K562 (cell line): ENCODE measurements around the gene GP1BB. TPM values are rescaled to one million over a fixed set of nuclear protein-coding genes. Genes with fewer than 3 reads are reported as not detected.
A peak's percentile ranks its signal among the peaks of the same experiment; 100 is the strongest.

Experiments used
- CHAMP1 ChIP-seq: fragments of 450-650 bp; IDR thresholded peaks from 2 replicates; pipeline ENCODE4 v1.6.1; 2016; ENCODE audit warnings: mild to moderate bottlenecking
- CTBP1 ChIP-seq: fragments of 450-650 bp; IDR thresholded peaks from 2 replicates; pipeline ENCODE4 v1.6.1; 2016; ENCODE audit warnings: borderline replicate concordance
- E2F8 ChIP-seq: fragments of 450-650 bp; IDR thresholded peaks from 2 replicates; pipeline ENCODE4 v1.7.1; 2018; ENCODE audit warnings: mild to moderate bottlenecking, low read depth; ENCODE audit not compliant: partially characterized antibody
- FOXP1 ChIP-seq: sonication (generic); formaldehyde crosslinking; IDR thresholded peaks from 2 replicates; pipeline ENCODE4 v1.8.0; 2022; ENCODE audit warnings: mild to moderate bottlenecking, missing genetic modification reagents
- HBP1 ChIP-seq: fragments of 450-650 bp; formaldehyde crosslinking; IDR thresholded peaks from 2 replicates; pipeline ENCODE4 v1.4.0; 2022; ENCODE audit warnings: missing genetic modification characterization
- HDAC2 ChIP-seq: fragments of 450-650 bp; IDR thresholded peaks from 2 replicates; pipeline ENCODE4 v1.6.1; 2016; ENCODE audit warnings: mild to moderate bottlenecking
- LCOR ChIP-seq: sonication (generic); formaldehyde crosslinking; IDR thresholded peaks from 2 replicates; pipeline ENCODE4 v1.8.0; 2022; ENCODE audit warnings: mild to moderate bottlenecking, missing genetic modification reagents
- MCM5 ChIP-seq: fragments of 450-650 bp; IDR thresholded peaks from 2 replicates; pipeline ENCODE4 v1.6.1; 2016; ENCODE audit warnings: low read depth
- NCOR1 ChIP-seq: fragments of 450-650 bp; IDR thresholded peaks from 2 replicates; pipeline ENCODE4 v1.6.1; 2016; ENCODE audit warnings: mild to moderate bottlenecking, moderate library complexity
- NELFE ChIP-seq: IDR thresholded peaks from 2 replicates; pipeline ENCODE4 v1.6.1; 2011; ENCODE audit warnings: mild to moderate bottlenecking; ENCODE audit not compliant: insufficient read depth, insufficient read length
- PHB ChIP-seq: fragments of 250-450 bp; sonication (Bioruptor Pico); IDR thresholded peaks from 2 replicates; pipeline ENCODE4 v1.5.0; 2021
- POLR2AphosphoS2 ChIP-seq: IDR thresholded peaks from 2 replicates; pipeline ENCODE4 v1.6.1; 2012; ENCODE audit warnings: low read length, improper control_type of control experiment
- POLR3G ChIP-seq: IDR thresholded peaks from 2 replicates; pipeline ENCODE4 v1.6.1; 2011; ENCODE audit not compliant: insufficient read length, insufficient replicate concordance; ENCODE audit errors: extremely low read depth
- SIX5 ChIP-seq, 2 experiments: IDR thresholded peaks; 2 replicates each; pipeline ENCODE4 v1.6.1; 2011; ENCODE audit warnings: low read length in 2 of 2, borderline replicate concordance in 1 of 2, low read depth in 1 of 2, mild to moderate bottlenecking in 1 of 2, moderate library complexity in 1 of 2; ENCODE audit not compliant: insufficient read depth in 1 of 2
- TAF1 ChIP-seq: IDR thresholded peaks from 2 replicates; pipeline ENCODE4 v1.6.1; 2011; ENCODE audit warnings: mild to moderate bottlenecking, low read length, moderate library complexity; ENCODE audit not compliant: insufficient read depth, control insufficient read depth, severe bottlenecking; ENCODE audit errors: extremely low read depth
- TEAD2 ChIP-seq: fragments of 450-650 bp; IDR thresholded peaks from 2 replicates; pipeline ENCODE4 v1.6.1; 2016; ENCODE audit warnings: missing genetic modification characterization, control low read depth, missing compliant biosample characterization
- TFE3 ChIP-seq: fragments of 450-650 bp; formaldehyde crosslinking; IDR thresholded peaks from 2 replicates; pipeline ENCODE4 v1.4.0; 2020; ENCODE audit warnings: mild to moderate bottlenecking, mixed read lengths
- ZFP1 ChIP-seq: fragments of 450-650 bp; formaldehyde crosslinking; IDR thresholded peaks from 2 replicates; pipeline ENCODE4 v1.4.0; 2020; ENCODE audit warnings: mild to moderate bottlenecking, mixed read lengths
- ZNF12 ChIP-seq: sonication (generic); formaldehyde crosslinking; IDR thresholded peaks from 2 replicates; pipeline ENCODE4 v1.4.0; 2020; ENCODE audit warnings: mild to moderate bottlenecking, missing genetic modification reagents
- ZNF57 ChIP-seq: fragments of 450-650 bp; formaldehyde crosslinking; IDR thresholded peaks from 2 replicates; pipeline ENCODE4 v1.4.0; 2020; ENCODE audit warnings: mild to moderate bottlenecking, moderate library complexity
- polyA plus RNA-seq, 8 experiments: library from polyadenylated mRNA; depleted of rRNA in 4 of 8; stranded (reverse) in 5 of 8; unstranded in 3 of 8; fragments of >200 nt; fragmentation: Nextera tagmentation in 2 of 8; fragmentation: Illumina TruSeq in 1 of 8; extraction: Ambion mirVana in 2 of 8; extraction: Trizol in 1 of 8; gene quantifications; 2 replicates each; pipeline versions ENCODE4 v1.2.1 to v1.2.3, GENCODE V29; 2011 to 2014; ENCODE audit warnings: inconsistent platforms in 1 of 8, missing spikeins in 1 of 8
- total RNA-seq, 7 experiments: library from RNA; depleted of rRNA in 6 of 7; stranded (reverse); fragments of >200 nt in 6 of 7; fragmentation: Illumina TruSeq in 2 of 7; extraction: Trizol in 2 of 7; gene quantifications; 2 replicates each; pipeline versions ENCODE4 v1.2.1 to v1.2.3, GENCODE V29; 2011 to 2021; ENCODE audit warnings: low replicate concordance in 1 of 7

GP1BB gene
- total and polyA plus RNA-seq, 9 of the 15 experiments (the other 6 are each of a cell fraction or from before 2014, with no cell fraction given), result 0.69 to 162 (median 2.8) TPM

- TF ChIP-seq POLR3G (no peak), TAF1 (no peak), TEAD2 (tag) (no peak), HDAC2 (no peak), FOXP1 (CRISPR knock-in tag) (no peak), POLR2AphosphoS2 (no peak), CHAMP1 (no peak), TFE3 (CRISPR knock-in tag) (no peak), HBP1 (no peak), MCM5 (no peak), PHB (0 out of 2 replicates have a peak, but pooled peaks have one; percentile 66), E2F8 (no peak), LCOR (no peak), NELFE (no peak), ZNF57 (CRISPR knock-in tag) (no peak), CTBP1 (no peak), SIX5 (IDR thresholded peaks at IDR 0.05; ENCODE audit: borderline replicate concordance in 1 of 2, insufficient read depth in 1 of 2, low read depth in 1 of 2, low read length in 2 of 2) (no peak), ZFP1 (no peak), ZNF12 (CRISPR knock-in tag) (no peak), NCOR1 (no peak)
Observed at GRCh38 chr22:19742160-19743066, 19.1 kb downstream of the GP1BB start (continued).
